Endothelial cell (in vitro differentiated cells): Measurements from ENCODE around the gene S100A3. TPM values are rescaled to one million over a fixed set of nuclear protein-coding genes. Genes with fewer than 3 reads are reported as not detected.

Experiments used
- DNase-seq: peaks from one replicate; pipeline ENCODE4 v3.0.0; 2021; ENCODE audit warnings: low spot score
- H3K27ac Mint-ChIP-seq: one replicate; pipeline ENCODE4 v1.8.0; 2021; ENCODE audit warnings: mixed read lengths, inconsistent platforms; ENCODE audit not compliant: unreplicated experiment
- H3K27me3 Mint-ChIP-seq: one replicate; pipeline ENCODE4 v1.8.0; 2021; ENCODE audit warnings: mild to moderate bottlenecking, moderate library complexity, mixed read lengths, inconsistent platforms; ENCODE audit not compliant: unreplicated experiment
- H3K36me3 Mint-ChIP-seq: one replicate; pipeline ENCODE4 v1.8.0; 2021; ENCODE audit warnings: mild to moderate bottlenecking, low read depth, mixed read lengths, inconsistent platforms; ENCODE audit not compliant: unreplicated experiment
- H3K4me1 Mint-ChIP-seq: one replicate; pipeline ENCODE4 v1.8.0; 2021; ENCODE audit warnings: mild to moderate bottlenecking, mixed read lengths, inconsistent platforms; ENCODE audit not compliant: unreplicated experiment
- H3K4me3 Mint-ChIP-seq: one replicate; pipeline ENCODE4 v1.8.0; 2021; ENCODE audit warnings: mild to moderate bottlenecking, mixed read lengths, inconsistent platforms; ENCODE audit not compliant: unreplicated experiment
- H3K9me3 Mint-ChIP-seq: one replicate; pipeline ENCODE4 v1.8.0; 2021; ENCODE audit warnings: mixed read lengths, inconsistent platforms; ENCODE audit not compliant: unreplicated experiment
- CTCF ChIP-seq: fragments of 200-600 bp; sonication (generic); IDR thresholded peaks from one replicate; pipeline ENCODE4 v1.5.0; 2021; ENCODE audit warnings: antibody characterized with exemption; ENCODE audit not compliant: unreplicated experiment
- total RNA-seq: library from RNA; stranded (reverse); fragmentation: NEBNext Ultra II Directional; extraction: Animal tissue kit (Norgen Biotek cat#: 25700); gene quantifications from one replicate; pipeline ENCODE4 v1.2.1, GENCODE V29; 2021; ENCODE audit not compliant: unreplicated experiment

S100A3 gene
- total RNA-seq, 1 donor from 2014 or later, result not detected

- Mint-ChIP-seq H3K4me1 (no peaks in the 10 kb centered on the region), H3K36me3 (no peaks in the 10 kb centered on the region), H3K27ac (no peak overlapping the region), H3K27me3 (peaks cover 14% of the 10 kb centered on the region), H3K4me3 (no peak overlapping the region), H3K9me3 (no peaks in the 10 kb centered on the region)
- no peak for TF ChIP-seq CTCF
- no peak for DNase-seq
Observed at GRCh38 chr1:153506831-153507413, 42.1 kb downstream of the S100A3 start.

GRCh38 chr1:153506386-153506785, 42.7 kb downstream of the S100A3 start:
- Mint-ChIP-seq H3K27ac (no peak overlapping the region), H3K4me1 (no peaks in the 10 kb centered on the region), H3K27me3 (peaks cover 14% of the 10 kb centered on the region), H3K36me3 (no peaks in the 10 kb centered on the region), H3K4me3 (no peak overlapping the region), H3K9me3 (no peaks in the 10 kb centered on the region)
- DNase-seq, result no peak
- TF ChIP-seq CTCF, result no peak

GRCh38 chr1:153505576-153505975, 43.5 kb downstream of the S100A3 start:
- Mint-ChIP-seq H3K36me3 (no peaks in the 10 kb centered on the region), H3K27me3 (peaks cover 13% of the 10 kb centered on the region), H3K4me1 (no peaks in the 10 kb centered on the region), H3K9me3 (no peaks in the 10 kb centered on the region), H3K27ac (no peak overlapping the region), H3K4me3 (no peak overlapping the region)
- TF ChIP-seq CTCF, result no peak
- no peak for DNase-seq

- Mint-ChIP-seq H3K9me3 (no peaks in the 10 kb centered on the region), H3K4me3 (no peak overlapping the region), H3K27ac (no peak overlapping the region), H3K4me1 (no peaks in the 10 kb centered on the region), H3K36me3 (no peaks in the 10 kb centered on the region), H3K27me3 (peaks cover 8% of the 10 kb centered on the region)
- no peak for DNase-seq
- no peak for TF ChIP-seq CTCF
Observed at GRCh38 chr1:153503766-153504165, 45.3 kb downstream of the S100A3 start.

- Mint-ChIP-seq H3K27me3 (peaks cover 1% of the 10 kb centered on the region), H3K4me3 (no peak overlapping the region), H3K4me1 (peaks cover 3% of the 10 kb centered on the region), H3K27ac (no peak overlapping the region), H3K36me3 (no peaks in the 10 kb centered on the region), H3K9me3 (no peaks in the 10 kb centered on the region)
- no peak for TF ChIP-seq CTCF
- no peak for DNase-seq
Observed at GRCh38 chr1:153498746-153499145, 50.3 kb downstream of the S100A3 start.

Other genes with a start within 250 kb of the S100A3 start
- 1.1 TPM for gene PGLYRP3, start 236.3 kb downstream of the S100A3 start, total RNA-seq
- 1.7 TPM for gene PGLYRP4, start 200.4 kb downstream of the S100A3 start, total RNA-seq
- gene S100A9, start 191.4 kb downstream of the S100A3 start, total RNA-seq, result 0.51 TPM
- not detected for gene S100A12, start 173.6 kb downstream of the S100A3 start, total RNA-seq
- gene S100A8, start 158.2 kb downstream of the S100A3 start, total RNA-seq, result not detected
- gene S100A7A, start 132.7 kb downstream of the S100A3 start, total RNA-seq, result not detected
- gene S100A7, start 88.6 kb downstream of the S100A3 start, total RNA-seq, result not detected
- gene S100A6, start 13.3 kb downstream of the S100A3 start, total RNA-seq, result 11.9 TPM
- gene S100A5, start 8.3 kb downstream of the S100A3 start, total RNA-seq, result not detected
- gene S100A4, start 3.5 kb downstream of the S100A3 start, total RNA-seq, result 2.8 TPM
- gene S100A2, start 16.6 kb upstream of the S100A3 start, total RNA-seq, result not detected
- 363 TPM for gene S100A16, start 63.9 kb upstream of the S100A3 start, total RNA-seq
- not detected for gene S100A14, start 67.1 kb upstream of the S100A3 start, total RNA-seq
- gene S100A13, start 78.2 kb upstream of the S100A3 start, total RNA-seq, result 152 TPM
- not detected for gene S100A1, start 79.2 kb upstream of the S100A3 start, total RNA-seq
- 59.3 TPM for gene CHTOP, start 84.8 kb upstream of the S100A3 start, total RNA-seq
- gene SNAPIN, start 109.4 kb upstream of the S100A3 start, total RNA-seq, result 23.6 TPM
- 216 TPM for gene ILF2, start 121.7 kb upstream of the S100A3 start, total RNA-seq
- gene NPR1, start 129.4 kb upstream of the S100A3 start, total RNA-seq, result 57.1 TPM
- gene INTS3, start 178.8 kb upstream of the S100A3 start, total RNA-seq, result 69.4 TPM
- gene SLC27A3, start 226.1 kb upstream of the S100A3 start, total RNA-seq, result 72.7 TPM